ENCODE results near the gene GRM5.

GRM5 gene

DNA sequence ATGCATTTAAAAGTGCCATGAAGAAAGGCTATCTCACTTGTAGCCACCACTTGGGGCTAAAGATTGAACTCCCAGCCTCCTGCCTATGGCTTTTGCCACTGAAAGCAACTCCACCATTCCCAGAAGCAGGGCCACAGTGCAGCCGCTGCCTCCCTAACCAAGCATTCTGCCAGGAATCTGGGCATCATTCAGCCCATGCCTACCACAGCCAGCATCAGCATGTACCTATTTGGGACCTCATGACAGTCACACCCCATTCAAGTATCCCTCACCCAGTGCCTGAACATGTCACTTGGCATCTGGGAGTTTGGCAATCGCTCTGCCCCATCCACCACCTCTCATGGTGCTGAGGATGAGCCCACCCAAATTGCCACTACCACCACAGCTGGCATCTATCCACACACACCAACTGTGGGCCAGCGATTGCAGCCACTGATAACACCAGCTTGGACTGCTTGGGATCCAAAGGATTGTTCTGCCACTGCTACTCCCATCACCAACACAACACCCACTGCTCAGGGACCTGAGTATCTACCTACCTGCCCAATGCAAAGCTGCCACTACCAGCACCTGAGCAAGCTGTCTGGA lies 234.4 kb downstream of the GRM5 start:
- no peaks in the 10 kb centered on the region for H3K36me3 ChIP-seq (ENCODE audit: control insufficient read depth, insufficient read depth, low read length)
- no peaks in the 10 kb centered on the region for H3K9me3 ChIP-seq (ENCODE audit: control insufficient read depth, insufficient read depth, low read depth, low read length)
- no peak overlapping the region for H3K9ac ChIP-seq (ENCODE audit: low read length)
- no peak overlapping the region for H3K4me3 ChIP-seq (ENCODE audit: low read depth, low read length)
- H3K4me1 ChIP-seq (ENCODE audit: control insufficient read depth, insufficient read depth, low read length): no peaks in the 10 kb centered on the region
- no peaks in the 10 kb centered on the region for H3K27me3 ChIP-seq (ENCODE audit: control insufficient read depth, insufficient read depth, low read length)
- H3K27ac ChIP-seq (ENCODE audit: low read depth, low read length): no peak overlapping the region

DNA sequence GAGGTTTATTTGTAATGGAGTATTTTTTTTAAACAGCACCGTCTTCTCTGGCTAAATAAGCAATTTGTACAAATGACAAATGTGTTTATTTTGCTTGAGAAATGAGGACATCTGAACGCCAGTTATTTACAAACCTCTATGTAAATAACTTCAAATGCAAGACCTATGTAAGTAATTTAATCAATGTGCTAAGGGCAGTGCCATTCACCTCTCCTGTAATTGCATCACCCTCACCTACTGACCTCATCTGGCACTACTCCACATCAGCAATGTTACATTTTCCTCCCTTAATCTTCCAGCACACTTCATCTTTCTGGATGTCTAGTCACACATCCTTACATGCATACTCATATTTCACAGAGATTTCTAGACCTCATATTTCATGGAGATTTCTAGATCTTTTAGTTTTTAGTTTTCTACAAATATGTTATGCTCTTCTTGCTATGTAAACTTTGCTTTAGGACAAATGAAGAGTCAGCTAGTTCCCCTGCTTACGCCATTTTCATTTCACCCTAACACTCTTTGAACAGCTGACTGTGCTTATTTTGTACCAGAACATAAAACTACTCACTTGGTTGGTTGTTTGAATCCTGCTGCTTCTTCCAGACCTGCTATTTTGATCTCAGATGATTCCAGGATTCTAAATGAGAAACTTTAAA lies 238.6 kb downstream of the GRM5 start:
- no peaks in the 10 kb centered on the region for H3K36me3 ChIP-seq (ENCODE audit: control insufficient read depth, insufficient read depth, low read length)
- H3K27me3 ChIP-seq (ENCODE audit: control insufficient read depth, insufficient read depth, low read length): no peaks in the 10 kb centered on the region
- no peaks in the 10 kb centered on the region for H3K4me1 ChIP-seq (ENCODE audit: control insufficient read depth, insufficient read depth, low read length)
- no peak overlapping the region for H3K4me3 ChIP-seq (ENCODE audit: low read depth, low read length)
- no peak overlapping the region for H3K27ac ChIP-seq (ENCODE audit: low read depth, low read length)
- H3K9ac ChIP-seq (ENCODE audit: low read length): no peak overlapping the region
- no peaks in the 10 kb centered on the region for H3K9me3 ChIP-seq (ENCODE audit: control insufficient read depth, insufficient read depth, low read depth, low read length)

DNA sequence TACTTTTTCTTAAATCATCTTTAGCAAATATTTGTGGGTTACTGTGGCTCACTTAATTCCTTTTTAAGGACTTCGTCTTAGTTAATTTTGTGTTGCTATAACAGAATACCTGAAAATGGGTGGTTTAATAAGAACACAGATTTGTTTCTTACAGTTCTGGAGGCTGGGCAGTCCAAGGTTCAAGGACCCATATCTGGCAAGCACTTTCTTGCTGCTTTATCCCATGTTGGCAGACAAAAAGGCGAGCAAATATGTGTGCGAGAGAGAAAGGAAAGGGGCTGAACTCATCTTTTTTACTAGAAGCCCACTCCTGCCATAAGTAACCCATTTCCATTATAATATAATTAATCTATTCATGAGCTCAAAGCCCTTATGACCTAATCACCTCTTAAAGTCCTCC lies 246.2 kb downstream of the GRM5 start:
- H3K9ac ChIP-seq (ENCODE audit: low read length): no peak overlapping the region
- H3K36me3 ChIP-seq (ENCODE audit: control insufficient read depth, insufficient read depth, low read length): no peaks in the 10 kb centered on the region

DNA sequence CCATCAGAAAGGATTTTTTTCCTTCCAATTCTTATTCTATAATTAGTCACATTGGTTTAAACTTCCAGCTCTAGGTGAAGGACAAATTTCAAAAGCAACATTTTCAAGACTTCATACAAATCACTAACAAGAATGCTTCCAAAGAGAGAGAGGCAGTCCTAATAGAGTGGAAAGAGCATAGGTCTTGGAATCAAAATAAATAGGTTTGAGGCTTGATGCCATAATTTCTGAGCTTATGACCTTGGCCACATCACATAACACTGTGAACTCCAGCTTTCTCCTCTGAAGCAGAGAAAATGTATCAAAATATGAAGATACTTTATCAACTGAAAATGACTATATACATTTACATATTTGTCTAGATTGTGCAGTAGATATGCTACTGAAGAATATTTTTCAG lies 246.8 kb downstream of the GRM5 start:
- H3K4me3 ChIP-seq (ENCODE audit: low read depth, low read length): no peak overlapping the region
- no peaks in the 10 kb centered on the region for H3K36me3 ChIP-seq (ENCODE audit: control insufficient read depth, insufficient read depth, low read length)
- no peaks in the 10 kb centered on the region for H3K27me3 ChIP-seq (ENCODE audit: control insufficient read depth, insufficient read depth, low read length)
- no peaks in the 10 kb centered on the region for H3K4me1 ChIP-seq (ENCODE audit: control insufficient read depth, insufficient read depth, low read length)
- H3K9me3 ChIP-seq (ENCODE audit: control insufficient read depth, insufficient read depth, low read depth, low read length): no peaks in the 10 kb centered on the region
- H3K27ac ChIP-seq (ENCODE audit: low read depth, low read length): no peak overlapping the region
- no peak overlapping the region for H3K9ac ChIP-seq (ENCODE audit: low read length)

More for the DNA sequence above, 246.2 kb downstream of the GRM5 start:
- Histone ChIP-seq H3K4me1 (ENCODE audit: control insufficient read depth, insufficient read depth, low read length) (no peaks in the 10 kb centered on the region), H3K27ac (ENCODE audit: low read depth, low read length) (no peak overlapping the region), H3K9me3 (ENCODE audit: control insufficient read depth, insufficient read depth, low read depth, low read length) (no peaks in the 10 kb centered on the region), H3K27me3 (ENCODE audit: control insufficient read depth, insufficient read depth, low read length) (no peaks in the 10 kb centered on the region), H3K4me3 (ENCODE audit: low read depth, low read length) (no peak overlapping the region)

GRCh38 chr11:88815505-88815904 lies 250.3 kb downstream of the GRM5 start:
- H3K4me1 ChIP-seq (ENCODE audit: control insufficient read depth, insufficient read depth, low read length): no peaks in the 10 kb centered on the region; the same call in 1 of the 2 replicates
- no peaks in the 10 kb centered on the region for H3K36me3 ChIP-seq (ENCODE audit: control insufficient read depth, insufficient read depth, low read length)
- H3K9ac ChIP-seq (ENCODE audit: low read length): no peak overlapping the region
- H3K4me3 ChIP-seq (ENCODE audit: low read depth, low read length): no peak overlapping the region
- H3K9me3 ChIP-seq (ENCODE audit: control insufficient read depth, insufficient read depth, low read depth, low read length): no peaks in the 10 kb centered on the region
- no peaks in the 10 kb centered on the region for H3K27me3 ChIP-seq (ENCODE audit: control insufficient read depth, insufficient read depth, low read length)
- H3K27ac ChIP-seq (ENCODE audit: low read depth, low read length): no peak overlapping the region

DNA sequence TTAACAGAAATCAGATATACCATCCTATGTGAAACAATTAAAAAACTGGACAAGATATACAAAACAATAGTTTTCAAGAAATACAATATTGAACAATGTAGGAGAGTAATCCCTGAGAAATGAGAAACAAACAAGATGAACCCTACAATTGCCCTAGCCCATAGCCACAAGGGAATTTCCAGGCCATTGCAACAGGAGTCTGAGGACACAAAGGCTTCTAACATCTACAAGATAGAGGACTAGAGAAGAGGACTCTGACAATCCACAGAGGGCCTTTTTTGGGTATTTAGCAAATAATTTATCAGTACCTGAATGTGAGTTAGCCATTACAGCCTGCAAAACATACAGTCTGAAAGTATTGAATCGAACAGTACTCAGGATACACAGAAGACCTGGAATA lies 251.7 kb downstream of the GRM5 start:
- H3K9me3 ChIP-seq (ENCODE audit: control insufficient read depth, insufficient read depth, low read depth, low read length): no peaks in the 10 kb centered on the region
- no peak overlapping the region for H3K27ac ChIP-seq (ENCODE audit: low read depth, low read length)
- no peak overlapping the region for H3K4me3 ChIP-seq (ENCODE audit: low read depth, low read length)
- no peaks in the 10 kb centered on the region for H3K27me3 ChIP-seq (ENCODE audit: control insufficient read depth, insufficient read depth, low read length)
- H3K36me3 ChIP-seq (ENCODE audit: control insufficient read depth, insufficient read depth, low read length): no peaks in the 10 kb centered on the region
- H3K4me1 ChIP-seq (ENCODE audit: control insufficient read depth, insufficient read depth, low read length): no peaks in the 10 kb centered on the region; the same call in 1 of the 2 replicates
- H3K9ac ChIP-seq (ENCODE audit: low read length): no peak overlapping the region

GRCh38 chr11:88813233-88813915 lies 252.4 kb downstream of the GRM5 start:
- no peaks in the 10 kb centered on the region for H3K9me3 ChIP-seq (ENCODE audit: control insufficient read depth, insufficient read depth, low read depth, low read length)
- no peaks in the 10 kb centered on the region; the same call in 1 of the 2 replicates for H3K4me1 ChIP-seq (ENCODE audit: control insufficient read depth, insufficient read depth, low read length)
- no peak overlapping the region for H3K4me3 ChIP-seq (ENCODE audit: low read depth, low read length)
- H3K27ac ChIP-seq (ENCODE audit: low read depth, low read length): no peak overlapping the region
- H3K36me3 ChIP-seq (ENCODE audit: control insufficient read depth, insufficient read depth, low read length): no peaks in the 10 kb centered on the region
- no peak overlapping the region for H3K9ac ChIP-seq (ENCODE audit: low read length)
- no peaks in the 10 kb centered on the region for H3K27me3 ChIP-seq (ENCODE audit: control insufficient read depth, insufficient read depth, low read length)

DNA sequence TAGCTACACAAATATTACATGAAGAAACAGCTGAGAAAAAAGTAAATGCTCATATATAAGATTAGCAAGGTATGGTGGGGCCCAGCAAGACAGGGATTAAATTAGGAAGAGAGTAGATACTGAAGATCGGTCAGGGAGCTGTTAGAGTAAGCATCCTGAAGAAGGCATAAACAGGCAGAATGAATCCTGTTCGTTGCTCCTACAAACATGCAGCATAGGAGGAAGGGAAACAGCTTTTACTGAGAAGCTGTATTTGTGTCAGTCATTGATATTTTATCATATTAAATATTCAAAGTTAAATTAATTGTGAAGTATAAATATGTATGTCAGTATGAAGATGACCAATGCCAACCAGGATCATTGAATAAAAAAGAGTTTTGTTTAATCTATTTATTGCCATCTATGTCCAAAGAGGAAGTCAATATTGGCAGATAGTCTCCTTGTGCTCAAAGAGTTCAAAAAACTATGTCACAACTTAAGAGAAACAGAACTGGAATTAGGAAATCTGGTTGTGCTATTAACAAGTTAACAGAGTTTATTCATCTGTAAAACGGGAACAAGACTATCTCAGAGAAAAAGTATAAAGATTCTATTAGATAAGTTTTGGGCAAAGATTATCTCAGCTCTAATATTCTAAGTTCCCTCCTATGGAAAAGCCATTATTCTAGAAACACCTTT lies 255.2 kb downstream of the GRM5 start:
- no peak overlapping the region for H3K9ac ChIP-seq (ENCODE audit: low read length)

DNA sequence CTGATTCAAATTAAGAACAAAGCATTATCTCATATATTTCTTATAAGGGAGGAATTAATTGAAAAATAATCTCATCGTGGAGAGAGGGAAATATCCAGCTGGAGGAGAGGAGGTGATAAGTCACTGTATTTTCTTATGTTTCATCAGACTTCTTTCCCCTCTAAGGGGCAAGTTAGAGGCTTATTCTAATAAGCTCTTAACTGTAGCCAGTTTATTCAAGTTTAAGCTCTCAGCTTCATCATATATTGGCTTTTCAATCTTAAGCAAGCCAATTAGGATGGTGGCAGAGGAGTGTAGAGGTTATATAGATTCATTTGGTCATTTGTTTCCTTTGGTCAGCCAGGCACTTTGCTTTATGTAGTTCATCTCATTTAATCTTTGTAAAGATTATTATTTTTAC lies 256.7 kb downstream of the GRM5 start:
- H3K4me3 ChIP-seq (ENCODE audit: low read depth, low read length): no peak overlapping the region
- H3K27ac ChIP-seq (ENCODE audit: low read depth, low read length): no peak overlapping the region
- H3K36me3 ChIP-seq (ENCODE audit: control insufficient read depth, insufficient read depth, low read length): no peaks in the 10 kb centered on the region
- no peaks in the 10 kb centered on the region for H3K27me3 ChIP-seq (ENCODE audit: control insufficient read depth, insufficient read depth, low read length)
- no peaks in the 10 kb centered on the region for H3K9me3 ChIP-seq (ENCODE audit: control insufficient read depth, insufficient read depth, low read depth, low read length)
- no peaks in the 10 kb centered on the region; the same call in 1 of the 2 replicates for H3K4me1 ChIP-seq (ENCODE audit: control insufficient read depth, insufficient read depth, low read length)
- H3K9ac ChIP-seq (ENCODE audit: low read length): no peak overlapping the region

More for the DNA sequence above, 255.2 kb downstream of the GRM5 start:
- no peaks in the 10 kb centered on the region for H3K36me3 ChIP-seq (ENCODE audit: control insufficient read depth, insufficient read depth, low read length)
- no peaks in the 10 kb centered on the region for H3K27me3 ChIP-seq (ENCODE audit: control insufficient read depth, insufficient read depth, low read length)
- H3K9me3 ChIP-seq (ENCODE audit: control insufficient read depth, insufficient read depth, low read depth, low read length): no peaks in the 10 kb centered on the region
- H3K27ac ChIP-seq (ENCODE audit: low read depth, low read length): no peak overlapping the region
- no peak overlapping the region for H3K4me3 ChIP-seq (ENCODE audit: low read depth, low read length)
- H3K4me1 ChIP-seq (ENCODE audit: control insufficient read depth, insufficient read depth, low read length): no peaks in the 10 kb centered on the region; the same call in 1 of the 2 replicates

DNA sequence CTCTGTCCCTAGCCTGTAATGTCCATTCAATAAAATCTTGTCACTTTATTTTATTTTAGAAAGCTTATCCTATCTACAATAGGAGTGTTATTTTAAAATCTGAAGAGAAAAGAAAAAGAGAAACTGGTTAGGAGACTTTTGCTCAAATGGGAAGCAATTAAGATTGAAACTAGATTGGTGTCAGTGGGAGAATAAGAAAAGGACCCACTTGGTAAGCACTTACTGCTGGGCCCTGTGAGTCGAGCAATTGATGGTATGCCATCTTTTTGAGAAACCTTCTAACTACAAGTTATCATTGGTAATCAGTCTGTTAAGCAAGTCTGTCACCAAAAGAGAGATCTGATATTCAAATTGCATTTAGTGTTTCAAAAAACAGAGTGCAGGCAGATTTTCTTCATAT lies 258.4 kb downstream of the GRM5 start:
- H3K27me3 ChIP-seq (ENCODE audit: control insufficient read depth, insufficient read depth, low read length): no peaks in the 10 kb centered on the region
- no peak overlapping the region for H3K9ac ChIP-seq (ENCODE audit: low read length)
- H3K36me3 ChIP-seq (ENCODE audit: control insufficient read depth, insufficient read depth, low read length): no peaks in the 10 kb centered on the region
- no peak overlapping the region for H3K4me3 ChIP-seq (ENCODE audit: low read depth, low read length)
- no peaks in the 10 kb centered on the region for H3K4me1 ChIP-seq (ENCODE audit: control insufficient read depth, insufficient read depth, low read length)
- no peaks in the 10 kb centered on the region for H3K9me3 ChIP-seq (ENCODE audit: control insufficient read depth, insufficient read depth, low read depth, low read length)
- no peak overlapping the region for H3K27ac ChIP-seq (ENCODE audit: low read depth, low read length)

GRCh38 chr11:88806410-88806809 lies 259.4 kb downstream of the GRM5 start:
- Histone ChIP-seq H3K36me3 (ENCODE audit: control insufficient read depth, insufficient read depth, low read length) (no peaks in the 10 kb centered on the region), H3K4me1 (ENCODE audit: control insufficient read depth, insufficient read depth, low read length) (no peaks in the 10 kb centered on the region), H3K27me3 (ENCODE audit: control insufficient read depth, insufficient read depth, low read length) (no peaks in the 10 kb centered on the region), H3K9ac (ENCODE audit: low read length) (no peak overlapping the region), H3K4me3 (ENCODE audit: low read depth, low read length) (no peak overlapping the region), H3K27ac (ENCODE audit: low read depth, low read length) (no peak overlapping the region), H3K9me3 (ENCODE audit: control insufficient read depth, insufficient read depth, low read depth, low read length) (no peaks in the 10 kb centered on the region)
